Mammary epithelial cell (primary cell): Measurements from ENCODE around the gene RAD51B.

Experiments used
- EZH2 ChIP-seq: IDR thresholded peaks from 2 replicates; pipeline ENCODE4 v1.6.1; 2012; ENCODE audit warnings: low read length, inconsistent platforms, borderline replicate concordance
- TF ChIP-seq, protein P1 (sequence below), 2 donors: IDR thresholded peaks in 1 of 2; conservative IDR thresholded peaks in 1 of 2; 2 replicates each; pipeline ENCODE4 v1.5.1; 2011 to 2012; ENCODE audit warnings: inconsistent platforms in 2 of 2, low read length in 2 of 2, mild to moderate bottlenecking in 2 of 2, control low read depth in 1 of 2, low read depth in 1 of 2; ENCODE audit not compliant: insufficient read depth in 1 of 2; ENCODE audit errors: extremely low read depth in 1 of 2

DNA sequence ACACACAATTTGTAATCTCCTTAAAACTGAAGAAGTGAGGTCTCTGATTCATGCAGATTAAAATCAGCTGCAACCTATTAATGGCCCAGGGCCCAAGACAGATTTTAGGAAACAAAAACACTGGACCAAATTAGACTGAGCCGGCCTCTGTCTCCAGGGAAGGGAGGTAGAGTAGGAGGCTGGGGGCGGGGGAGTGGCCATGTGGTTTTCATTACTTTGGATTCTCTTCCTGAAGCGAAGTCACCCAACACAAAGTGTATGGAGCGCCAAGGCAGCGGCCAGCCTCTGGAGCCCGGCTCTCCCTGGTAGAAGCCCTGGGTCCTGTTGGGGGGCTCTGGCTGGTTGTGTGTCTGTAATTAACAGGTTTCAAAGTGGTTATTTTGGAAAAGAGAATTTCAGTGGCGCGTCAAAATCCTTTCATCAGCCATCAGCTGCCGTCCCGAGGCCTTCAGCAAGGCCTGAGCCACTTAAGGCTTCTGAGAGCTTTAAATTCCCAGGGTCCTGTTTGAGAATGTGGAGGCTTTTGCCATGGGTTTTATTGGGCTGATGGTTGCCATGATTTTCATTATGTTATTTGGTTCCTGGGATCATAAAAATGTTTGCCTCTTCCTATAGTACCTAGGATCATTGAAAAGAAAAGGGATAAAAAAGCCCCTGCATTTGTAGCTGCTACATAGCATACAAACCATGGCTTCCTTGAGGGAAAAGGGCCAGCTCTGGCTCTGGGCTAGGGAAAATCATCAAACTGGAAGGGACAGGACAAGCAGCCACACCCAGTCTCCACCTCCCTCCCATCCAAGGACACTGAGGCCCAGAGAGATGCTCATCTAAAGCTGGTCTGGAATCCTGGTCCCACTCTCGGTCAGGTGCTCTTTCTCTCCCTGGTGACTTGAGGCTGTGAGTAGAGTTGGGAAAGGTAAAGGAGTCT is 690.9 kb downstream of the RAD51B start:
- TF ChIP-seq, protein P1, sequence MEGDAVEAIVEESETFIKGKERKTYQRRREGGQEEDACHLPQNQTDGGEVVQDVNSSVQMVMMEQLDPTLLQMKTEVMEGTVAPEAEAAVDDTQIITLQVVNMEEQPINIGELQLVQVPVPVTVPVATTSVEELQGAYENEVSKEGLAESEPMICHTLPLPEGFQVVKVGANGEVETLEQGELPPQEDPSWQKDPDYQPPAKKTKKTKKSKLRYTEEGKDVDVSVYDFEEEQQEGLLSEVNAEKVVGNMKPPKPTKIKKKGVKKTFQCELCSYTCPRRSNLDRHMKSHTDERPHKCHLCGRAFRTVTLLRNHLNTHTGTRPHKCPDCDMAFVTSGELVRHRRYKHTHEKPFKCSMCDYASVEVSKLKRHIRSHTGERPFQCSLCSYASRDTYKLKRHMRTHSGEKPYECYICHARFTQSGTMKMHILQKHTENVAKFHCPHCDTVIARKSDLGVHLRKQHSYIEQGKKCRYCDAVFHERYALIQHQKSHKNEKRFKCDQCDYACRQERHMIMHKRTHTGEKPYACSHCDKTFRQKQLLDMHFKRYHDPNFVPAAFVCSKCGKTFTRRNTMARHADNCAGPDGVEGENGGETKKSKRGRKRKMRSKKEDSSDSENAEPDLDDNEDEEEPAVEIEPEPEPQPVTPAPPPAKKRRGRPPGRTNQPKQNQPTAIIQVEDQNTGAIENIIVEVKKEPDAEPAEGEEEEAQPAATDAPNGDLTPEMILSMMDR (conservative IDR thresholded peaks at IDR 0.05 in 1 of 2, IDR thresholded peaks at IDR 0.05 in 1 of 2; ENCODE audit: extremely low read depth in 1 of 2, insufficient read depth in 1 of 2, low read depth in 1 of 2, low read length in 2 of 2), result no peak
- TF ChIP-seq EZH2, result no peak
